Measurements from ENCODE around the gene RIMS1. TPM values are rescaled to one million over a fixed set of nuclear protein-coding genes. Genes with fewer than 3 reads are reported as not detected.

Gene RIMS1
- total and polyA plus RNA-seq, 2 donors (not counting 3 experiments of a cell fraction or from before 2014, with no cell fraction given): 0.15 TPM; not detected in 1

DNA sequence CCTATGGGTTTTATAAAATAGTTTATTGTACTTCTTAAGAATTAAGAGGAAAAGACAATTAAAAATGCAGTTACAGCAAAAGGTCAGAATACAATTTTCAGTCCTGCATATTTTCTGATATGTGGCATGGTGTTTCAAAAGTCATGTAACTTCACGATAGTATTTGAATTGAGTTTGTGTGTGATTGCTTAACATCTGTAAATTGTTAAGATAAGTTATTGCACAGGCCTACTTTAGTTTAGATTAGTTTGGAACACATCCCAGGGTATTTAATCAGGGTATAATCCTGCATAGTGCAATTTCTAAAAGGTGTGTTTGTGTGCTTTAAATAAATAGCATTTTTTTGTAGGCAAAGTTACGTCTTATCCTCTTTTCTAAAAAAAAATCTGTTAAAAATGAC, 289.6 kb downstream of the RIMS1 start:
- H3K36me3 ChIP-seq (ENCODE audit: control insufficient read depth in 2 of 2, extremely low read depth in 1 of 2, insufficient read depth in 2 of 2, low read length in 2 of 2): no peaks in the 10 kb centered on the region
- BruUV-seq (replicated peaks): no TSS peak
- no peak overlapping the region for H2AFZ ChIP-seq (ENCODE audit: low read depth, low read length)
- H3K79me2 ChIP-seq (ENCODE audit: control insufficient read depth, insufficient read depth, low read length): no peaks in the 10 kb centered on the region
- ChIA-PET CTCF (no interaction called here), POLR2A (no interaction called here)
- DNase-seq (ENCODE audit: low read depth, low spot score) (no peak), FAIRE-seq (no peak)
- dilution Hi-C loops (cut with MboI; ENCODE audit: extremely low pct_ligation_motif_present, low sequenced_read_pairs): no loop called here
- no peak overlapping the region for H3K4me3 ChIP-seq (replicated peaks in 1 of 3; ENCODE audit: insufficient read depth in 1 of 3, low read depth in 1 of 3, low read length in 3 of 3)
- no peak overlapping the region for H3K9ac ChIP-seq (replicated peaks; ENCODE audit: extremely low read depth, insufficient read depth, low read length)
- TF ChIP-seq, protein P1, sequence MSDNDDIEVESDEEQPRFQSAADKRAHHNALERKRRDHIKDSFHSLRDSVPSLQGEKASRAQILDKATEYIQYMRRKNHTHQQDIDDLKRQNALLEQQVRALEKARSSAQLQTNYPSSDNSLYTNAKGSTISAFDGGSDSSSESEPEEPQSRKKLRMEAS (IDR thresholded peaks at IDR 0.05; ENCODE audit: insufficient read depth, insufficient read length): no peak
- TF ChIP-seq POLR2A (IDR thresholded peaks at IDR 0.05; ENCODE audit: low read depth, low read length): no peak
- TF ChIP-seq, protein P2, sequence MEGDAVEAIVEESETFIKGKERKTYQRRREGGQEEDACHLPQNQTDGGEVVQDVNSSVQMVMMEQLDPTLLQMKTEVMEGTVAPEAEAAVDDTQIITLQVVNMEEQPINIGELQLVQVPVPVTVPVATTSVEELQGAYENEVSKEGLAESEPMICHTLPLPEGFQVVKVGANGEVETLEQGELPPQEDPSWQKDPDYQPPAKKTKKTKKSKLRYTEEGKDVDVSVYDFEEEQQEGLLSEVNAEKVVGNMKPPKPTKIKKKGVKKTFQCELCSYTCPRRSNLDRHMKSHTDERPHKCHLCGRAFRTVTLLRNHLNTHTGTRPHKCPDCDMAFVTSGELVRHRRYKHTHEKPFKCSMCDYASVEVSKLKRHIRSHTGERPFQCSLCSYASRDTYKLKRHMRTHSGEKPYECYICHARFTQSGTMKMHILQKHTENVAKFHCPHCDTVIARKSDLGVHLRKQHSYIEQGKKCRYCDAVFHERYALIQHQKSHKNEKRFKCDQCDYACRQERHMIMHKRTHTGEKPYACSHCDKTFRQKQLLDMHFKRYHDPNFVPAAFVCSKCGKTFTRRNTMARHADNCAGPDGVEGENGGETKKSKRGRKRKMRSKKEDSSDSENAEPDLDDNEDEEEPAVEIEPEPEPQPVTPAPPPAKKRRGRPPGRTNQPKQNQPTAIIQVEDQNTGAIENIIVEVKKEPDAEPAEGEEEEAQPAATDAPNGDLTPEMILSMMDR (IDR thresholded peaks at IDR 0.05; ENCODE audit: extremely low read depth in 1 of 2, insufficient read depth in 1 of 2, low read depth in 1 of 2, low read length in 2 of 2): no peak
- TF ChIP-seq EZH2 (IDR thresholded peaks at IDR 0.05; ENCODE audit: borderline replicate concordance, low read depth, low read length, severe bottlenecking): no peak
- no peak for TF ChIP-seq MYC (IDR thresholded peaks at IDR 0.05; ENCODE audit: low read depth, low read length)
- no peak for TF ChIP-seq POLR2AphosphoS5 (IDR thresholded peaks at IDR 0.05; ENCODE audit: insufficient read depth, low read depth, low read length)
- no peak for TF ChIP-seq JUN (IDR thresholded peaks at IDR 0.05; ENCODE audit: borderline replicate concordance, insufficient read depth, insufficient read length, low read depth)
- no peak for TF ChIP-seq GATA2 (IDR thresholded peaks at IDR 0.05; ENCODE audit: insufficient read depth, insufficient read length, low read depth, low read length)
- no peak for TF ChIP-seq FOS (IDR thresholded peaks at IDR 0.05; ENCODE audit: borderline replicate concordance, insufficient read depth, low read length)
- intact Hi-C loops (cut with micrococcal nuclease): no loop called here
- H3K4me2 ChIP-seq (ENCODE audit: insufficient read depth, low read length): no peak overlapping the region
- no peaks in the 10 kb centered on the region for H3K4me1 ChIP-seq (ENCODE audit: control insufficient read depth, extremely low read depth, insufficient read depth, low read length)
- no peaks in the 10 kb centered on the region for H3K9me1 ChIP-seq (replicated peaks; ENCODE audit: control insufficient read depth, extremely low read depth, insufficient read depth, low read length)
- H3K9me3 ChIP-seq (replicated peaks; ENCODE audit: control insufficient read depth, insufficient read depth, low read length): no peaks in the 10 kb centered on the region
- H3K27ac ChIP-seq (ENCODE audit: insufficient read depth, low read depth, low read length): no peak overlapping the region
- no peaks in the 10 kb centered on the region for H4K20me1 ChIP-seq (replicated peaks; ENCODE audit: control insufficient read depth, extremely low read depth, insufficient read depth, low read length)
- H3K27me3 ChIP-seq (ENCODE audit: control insufficient read depth in 2 of 2, insufficient read depth in 2 of 2, low read length in 2 of 2): peaks cover 7 to 9% of the 10 kb centered on the region in 2 experiments
